HCT116 (cell line): ENCODE results near the gene UBXN10. TPM values are rescaled to one million over a fixed set of nuclear protein-coding genes. Genes with fewer than 3 reads are reported as not detected.

Experiments used
- ATAC-seq: fragments of 200-7000 bp; cut with Tn5 transposase; 2 replicates; pipeline ENCODE4 v1.9.1; 2020; ENCODE audit warnings: mild to moderate bottlenecking, moderate library complexity
- BruUV-seq: library from RNA; stranded (reverse); fragments of 400-500 nt; replicated peaks from 2 replicates; lab custom pipeline; 2021; lab: Mats Ljungman, UMichigan
- CTCF ChIA-PET: fragments of 300-600 bp; sonication (Branson Sonifier 250); formaldehyde crosslinking; loops from one replicate; lab custom pipeline; 2021; ENCODE audit warnings: antibody characterized with exemption; lab: Charles Lee
- POLR2A ChIA-PET: fragments of 300-600, 350-600 bp; sonication (Branson Sonifier 250); formaldehyde crosslinking; loops from one replicate; lab custom pipeline; 2021; ENCODE audit warnings: antibody characterized with exemption; lab: Charles Lee
- RAD21 ChIA-PET, 2 experiments: fragments of 300-600 bp; sonication (Branson Sonifier 250); formaldehyde crosslinking; loops; one replicate each; lab custom pipeline; 2023; ENCODE audit warnings: low total read pairs in 2 of 2; ENCODE audit not compliant: uncharacterized antibody in 2 of 2, unreplicated experiment in 2 of 2, low non-redundant PET in 1 of 2; lab: Charles Lee
- DNase-seq: peaks from one replicate; pipeline ENCODE4 v3.0.0-alpha.2; 2010; ENCODE audit warnings: low read depth, low spot score
- H2AFZ ChIP-seq: fragments of 200-600 bp; shearing (Covaris generic), sonication (generic); 2 replicates; pipeline ENCODE4 v1.6.1; 2017; ENCODE audit warnings: low read depth, mixed run types, mixed read lengths, antibody characterized with exemption, low read length; ENCODE audit not compliant: poor library complexity, severe bottlenecking
- H3K27ac ChIP-seq: 2 replicates; pipeline ENCODE4 v1.5.1; 2012; ENCODE audit warnings: low read depth, low read length
- H3K27me3 ChIP-seq: fragments of 200-600 bp; sonication (generic); 2 replicates; pipeline ENCODE4 v1.6.1; 2016; ENCODE audit warnings: mixed run types, low read length, mixed read lengths; ENCODE audit not compliant: insufficient read depth
- H3K36me3 ChIP-seq, 2 experiments: fragments of 200-500 bp in 1 of 2; fragments of 200-600 bp in 1 of 2; sonication (Bioruptor generic) in 1 of 2; sonication (generic) in 1 of 2; 2 replicates each; pipeline versions ENCODE4 v1.5.1 to v1.6.1; 2014 to 2016; ENCODE audit warnings: low read length in 2 of 2, inconsistent platforms in 1 of 2, mixed read lengths in 1 of 2, mixed run types in 1 of 2; ENCODE audit not compliant: insufficient read depth in 2 of 2, control insufficient read depth in 1 of 2
- H3K4me1 ChIP-seq, 2 experiments: fragments of 200-600 bp in 1 of 2; sonication (generic) in 1 of 2; 2 replicates each; pipeline versions ENCODE4 v1.5.1 to v1.6.1; 2012 to 2017; ENCODE audit warnings: low read length in 2 of 2, inconsistent platforms in 1 of 2, mild to moderate bottlenecking in 1 of 2, mixed read lengths in 1 of 2, mixed run types in 1 of 2, moderate library complexity in 1 of 2; ENCODE audit not compliant: insufficient read depth in 2 of 2, control insufficient read depth in 1 of 2
- H3K4me2 ChIP-seq: fragments of 200-600 bp; sonication (generic); 2 replicates; pipeline ENCODE4 v1.6.1; 2017; ENCODE audit warnings: mixed run types, low read length, mixed read lengths
- H3K4me3 ChIP-seq, 2 experiments: fragments of 200-600 bp in 1 of 2; sonication (generic) in 1 of 2; replicated peaks in 1 of 2; 2 replicates each; pipeline ENCODE4 v1.5.1; 2011 to 2016; ENCODE audit warnings: low read length in 2 of 2, control low read depth in 1 of 2, low read depth in 1 of 2, mild to moderate bottlenecking in 1 of 2, mixed read lengths in 1 of 2, mixed run types in 1 of 2
- H3K79me2 ChIP-seq: fragments of 200-600 bp; sonication (generic); 2 replicates; pipeline ENCODE4 v1.6.1; 2017; ENCODE audit warnings: mild to moderate bottlenecking, mixed run types, low read length, moderate library complexity, mixed read lengths; ENCODE audit not compliant: insufficient read depth
- H3K9ac ChIP-seq: fragments of 200-600 bp; sonication (generic); 2 replicates; pipeline ENCODE4 v1.6.1; 2016; ENCODE audit warnings: low read length, mixed read lengths
- H3K9me2 ChIP-seq: fragments of 200-600 bp; sonication (generic), shearing (Covaris generic); 2 replicates; pipeline ENCODE4 v1.6.1; 2017; ENCODE audit warnings: mixed run types, mild to moderate bottlenecking, moderate library complexity; ENCODE audit not compliant: insufficient read depth
- H3K9me3 ChIP-seq, 2 experiments: fragments of 200-500 bp in 1 of 2; fragments of 200-600 bp in 1 of 2; sonication (Bioruptor generic) in 1 of 2; sonication (generic) in 1 of 2; 2 replicates each; pipeline ENCODE4 v1.6.1; 2014 to 2017; ENCODE audit warnings: low read length in 2 of 2, mixed read lengths in 2 of 2, inconsistent platforms in 1 of 2, low read depth in 1 of 2, mild to moderate bottlenecking in 1 of 2, mixed run types in 1 of 2, moderate library complexity in 1 of 2; ENCODE audit not compliant: control insufficient read depth in 1 of 2, insufficient read depth in 1 of 2
- H4K20me1 ChIP-seq: fragments of 200-600 bp; sonication (generic), shearing (Covaris generic); 2 replicates; pipeline ENCODE4 v1.6.1; 2017; ENCODE audit warnings: mixed run types, mild to moderate bottlenecking, moderate library complexity; ENCODE audit not compliant: insufficient read depth
- ATF3 ChIP-seq: IDR thresholded peaks from 2 replicates; pipeline ENCODE4 v1.6.1; 2012
- CEBPB ChIP-seq: IDR thresholded peaks from 2 replicates; pipeline ENCODE4 v1.6.1; 2012; ENCODE audit warnings: low read depth
- CTCF ChIP-seq, 3 experiments: fragments of 200-600 bp in 1 of 3; sonication (generic) in 1 of 3; IDR thresholded peaks in 2 of 3; conservative IDR thresholded peaks in 1 of 3; 2 replicates each; pipeline ENCODE4 v1.5.1; 2012 to 2017; ENCODE audit warnings: low read depth in 2 of 3, low read length in 2 of 3, antibody characterized with exemption in 1 of 3, borderline replicate concordance in 1 of 3, control low read depth in 1 of 3, mild to moderate bottlenecking in 1 of 3, mixed read lengths in 1 of 3, mixed run types in 1 of 3, moderate library complexity in 1 of 3; ENCODE audit not compliant: insufficient read depth in 1 of 3
- ELF1 ChIP-seq: IDR thresholded peaks from 2 replicates; pipeline ENCODE4 v1.6.1; 2012; ENCODE audit warnings: low read depth, borderline replicate concordance
- EZH2 ChIP-seq: fragments of 200-600 bp; sonication (generic); IDR thresholded peaks from 2 replicates; pipeline ENCODE4 v1.6.1; 2017; ENCODE audit warnings: antibody characterized with exemption, mixed run types
- EZH2phosphoT487 ChIP-seq: fragments of 200-600 bp; IDR thresholded peaks from 2 replicates; pipeline ENCODE4 v1.6.1; 2018; ENCODE audit warnings: antibody characterized with exemption, borderline replicate concordance
- FOSL1 ChIP-seq: IDR thresholded peaks from 2 replicates; pipeline ENCODE4 v1.6.1; 2012; ENCODE audit warnings: low read depth
- JUND ChIP-seq: IDR thresholded peaks from 2 replicates; pipeline ENCODE4 v1.6.1; 2012
- POLR2A ChIP-seq: IDR thresholded peaks from 2 replicates; pipeline ENCODE4 v1.7.0; 2011; ENCODE audit warnings: borderline replicate concordance; ENCODE audit not compliant: insufficient read depth, insufficient read length; ENCODE audit errors: extremely low read depth
- POLR2AphosphoS5 ChIP-seq: IDR thresholded peaks from 2 replicates; pipeline ENCODE4 v1.6.1; 2011; ENCODE audit warnings: mild to moderate bottlenecking, low read depth, low read length, moderate library complexity
- RAD21 ChIP-seq: IDR thresholded peaks from 2 replicates; pipeline ENCODE4 v1.6.1; 2012; ENCODE audit warnings: low read depth, mild to moderate bottlenecking
- REST ChIP-seq: IDR thresholded peaks from 2 replicates; pipeline ENCODE4 v1.6.1; 2012; ENCODE audit warnings: low read depth
- SIN3A ChIP-seq: IDR thresholded peaks from 2 replicates; pipeline ENCODE4 v1.6.1; 2012; ENCODE audit warnings: low read depth
- SP1 ChIP-seq: IDR thresholded peaks from 2 replicates; pipeline ENCODE4 v1.6.1; 2012; ENCODE audit warnings: low read depth
- SRF ChIP-seq: IDR thresholded peaks from 2 replicates; pipeline ENCODE4 v1.6.1; 2012; ENCODE audit warnings: low read depth
- TCF7L2 ChIP-seq: IDR thresholded peaks from 2 replicates; pipeline ENCODE4 v1.7.0; 2011; ENCODE audit warnings: borderline replicate concordance, inconsistent platforms; ENCODE audit not compliant: insufficient read depth, insufficient read length; ENCODE audit errors: extremely low read depth
- YY1 ChIP-seq: IDR thresholded peaks from 2 replicates; pipeline ENCODE4 v1.6.1; 2011; ENCODE audit warnings: low read length, low read depth, moderate library complexity, mild to moderate bottlenecking; ENCODE audit not compliant: insufficient replicate concordance; ENCODE audit errors: extremely low read depth
- ZFX ChIP-seq: fragments of 450-650 bp; IDR thresholded peaks from 2 replicates; pipeline ENCODE4 v1.6.1; 2017
- intact Hi-C: fragments of 100-400 bp; cut with micrococcal nuclease; formaldehyde crosslinking; loops from 2 replicates; pipeline ENCODE4 v1.10.0; 2022
- total RNA-seq: library from RNA; stranded (reverse); gene quantifications from one replicate; pipeline ENCODE4 v1.2.1, GENCODE V29; 2021; ENCODE audit not compliant: unreplicated experiment

Gene UBXN10
- total RNA-seq, 1 experiment from 2014 or later: not detected

GRCh38 chr1:20138346-20138745 lies 47.5 kb upstream of the UBXN10 start:
- no TSS peak for BruUV-seq
- DNase-seq: no peak
- Histone ChIP-seq H3K79me2 (no peaks in the 10 kb centered on the region), H3K9ac (no peak overlapping the region), H3K27me3 (no peaks in the 10 kb centered on the region), H3K4me1 (peaks cover 4 to 11% of the 10 kb centered on the region in 2 experiments; a peak in 3 of 4 replicates), H3K4me2 (no peak overlapping the region), H3K9me3 (no peaks in the 10 kb centered on the region), H2AFZ (no peak overlapping the region), H3K4me3 (no peak overlapping the region), H4K20me1 (no peaks in the 10 kb centered on the region), H3K27ac (no peak overlapping the region), H3K36me3 (no peaks in the 10 kb centered on the region), H3K9me2 (no peaks in the 10 kb centered on the region)
- ChIA-PET RAD21 (no interaction called here), CTCF (no interaction called here), POLR2A (no interaction called here)
- intact Hi-C loops: no loop called here
- TF ChIP-seq FOSL1: no peak
- no peak for TF ChIP-seq ZFX
- no peak for TF ChIP-seq POLR2A
- no peak for TF ChIP-seq POLR2AphosphoS5
- TF ChIP-seq REST: no peak
- no peak for TF ChIP-seq ELF1
- TF ChIP-seq JUND: no peak
- TF ChIP-seq CEBPB: no peak
- TF ChIP-seq EZH2: no peak
- TF ChIP-seq RAD21: no peak
- TF ChIP-seq TCF7L2: no peak
- no peak for TF ChIP-seq SP1
- no peak for TF ChIP-seq EZH2phosphoT487
- TF ChIP-seq CTCF (IDR thresholded peaks at IDR 0.05 in 2 of 3, conservative IDR thresholded peaks at IDR 0.05 in 1 of 3; ENCODE audit: borderline replicate concordance in 1 of 3, insufficient read depth in 1 of 3, low read depth in 2 of 3, low read length in 2 of 3): no peak
- no peak for TF ChIP-seq SRF
- no peak for TF ChIP-seq SIN3A
- TF ChIP-seq ATF3: no peak
- no peak for TF ChIP-seq YY1
- no peak for ATAC-seq
